ENCODE data around the gene RPRM.

DNA sequence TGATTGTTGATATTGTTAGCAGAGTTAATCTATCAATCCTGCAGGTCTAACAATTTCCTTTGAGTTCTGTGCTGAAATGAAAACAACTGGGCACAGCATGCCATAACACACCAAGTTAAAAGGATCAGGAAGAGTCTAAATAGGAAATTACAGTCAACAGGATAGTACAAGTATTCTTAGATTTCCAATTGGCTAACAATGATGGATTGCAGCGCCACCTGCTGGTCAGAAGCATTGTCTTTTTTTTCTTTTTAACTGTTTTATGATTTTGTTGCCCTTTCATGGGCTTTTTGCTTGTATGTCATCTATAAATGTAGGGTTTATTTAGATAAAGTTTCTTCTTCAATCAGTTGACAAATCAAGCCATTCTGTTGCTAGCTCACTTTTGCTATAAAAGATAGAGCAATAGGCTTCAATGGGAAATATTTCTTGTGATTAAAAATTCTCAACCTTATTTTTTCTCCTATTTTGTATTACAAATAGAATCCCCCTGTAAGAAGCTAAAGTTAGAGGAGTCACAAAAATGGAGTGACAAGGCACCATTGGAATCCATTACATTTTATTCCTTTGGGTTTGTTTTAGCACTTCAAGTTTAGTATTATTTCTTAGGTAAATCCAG lies 40.8 kb upstream of the RPRM start:
- no peak for TF ChIP-seq GATA2 (IDR thresholded peaks at IDR 0.05; ENCODE audit: low read depth, low read length)
- TF ChIP-seq GATA3 (IDR thresholded peaks at IDR 0.05; ENCODE audit: low read depth, low read length), result no peak
